DOHH2 (cell line): ENCODE data around the gene STAM.
A peak's percentile ranks its signal among the peaks of the same experiment; 100 is the strongest.

Source experiments
- H3F3A ChIP-seq: fragments of 200-600 bp; sonication (generic), shearing (Covaris generic); 2 replicates; pipeline ENCODE4 v1.6.0; 2016; ENCODE audit warnings: antibody characterized with exemption, mild to moderate bottlenecking; ENCODE audit not compliant: control insufficient read depth, insufficient read depth
- H3K27ac ChIP-seq: fragments of 200-600 bp; sonication (generic); 2 replicates; pipeline ENCODE4 v1.5.1; 2014; ENCODE audit warnings: low read depth, mild to moderate bottlenecking, low read length, moderate library complexity
- H3K27me3 ChIP-seq: fragments of 200-600 bp; sonication (generic); 2 replicates; pipeline ENCODE4 v1.6.1; 2014; ENCODE audit warnings: mild to moderate bottlenecking, low read length, mixed read lengths; ENCODE audit not compliant: control insufficient read depth
- H3K36me3 ChIP-seq: fragments of 200-600 bp; sonication (generic); 2 replicates; pipeline ENCODE4 v1.6.1; 2014; ENCODE audit warnings: mild to moderate bottlenecking, low read length, moderate library complexity, mixed read lengths; ENCODE audit not compliant: control insufficient read depth
- H3K4me1 ChIP-seq: fragments of 200-600 bp; sonication (generic); 2 replicates; pipeline ENCODE4 v1.6.1; 2014; ENCODE audit warnings: mild to moderate bottlenecking, low read length, mixed read lengths; ENCODE audit not compliant: control insufficient read depth
- H3K4me2 ChIP-seq: fragments of 200-600 bp; sonication (generic); 2 replicates; pipeline ENCODE4 v1.6.0; 2014; ENCODE audit warnings: mild to moderate bottlenecking, low read length, moderate library complexity
- H3K4me3 ChIP-seq: fragments of 200-600 bp; sonication (generic); 2 replicates; pipeline ENCODE4 v1.5.1; 2014; ENCODE audit warnings: mild to moderate bottlenecking, low read length, mixed read lengths
- H3K79me2 ChIP-seq: fragments of 200-600 bp; sonication (generic); 2 replicates; pipeline ENCODE4 v1.6.1; 2014; ENCODE audit warnings: mild to moderate bottlenecking, low read length, mixed read lengths; ENCODE audit not compliant: control insufficient read depth
- H3K9me2 ChIP-seq: fragments of 200-600 bp; sonication (generic); replicated peaks from 2 replicates; pipeline ENCODE4 v1.6.1; 2014; ENCODE audit warnings: mild to moderate bottlenecking, low read length, mixed read lengths; ENCODE audit not compliant: control insufficient read depth
- H3K9me3 ChIP-seq: fragments of 200-600 bp; sonication (generic); 2 replicates; pipeline ENCODE4 v1.6.1; 2014; ENCODE audit warnings: antibody characterized with exemption, low read length, mixed read lengths; ENCODE audit not compliant: control insufficient read depth, insufficient read depth
- H4K20me1 ChIP-seq: fragments of 200-600 bp; sonication (generic); 2 replicates; pipeline ENCODE4 v1.6.0; 2014; ENCODE audit warnings: low read depth, mild to moderate bottlenecking, antibody characterized with exemption, low read length, moderate library complexity; ENCODE audit not compliant: control insufficient read depth, insufficient read depth
- CTCF ChIP-seq: fragments of 200-600 bp; sonication (generic); IDR thresholded peaks from one replicate; pipeline ENCODE4 v1.5.1; 2014; ENCODE audit warnings: antibody characterized with exemption, mild to moderate bottlenecking, low read depth, low read length; ENCODE audit not compliant: poor library complexity, severe bottlenecking
- EZH2phosphoT487 ChIP-seq: fragments of 200-600 bp; sonication (generic); IDR thresholded peaks from 2 replicates; pipeline ENCODE4 v1.6.1; 2017; ENCODE audit warnings: borderline replicate concordance, mild to moderate bottlenecking, antibody characterized with exemption, low read length, moderate library complexity, mixed read lengths

STAM gene

GRCh38 chr10:17617031-17617911 lies 26.7 kb upstream of the STAM start, which contains the start of gene HACD1:
HACD1 (minus strand) TSS chr10:17617374; CDS start chr10:17617339, 35 bp downstream.
- Histone ChIP-seq H3K27me3 (peaks cover 12% of the 10 kb centered on the region), H3K9me3 (no peaks in the 10 kb centered on the region), H4K20me1 (no peaks in the 10 kb centered on the region), H3K9me2 (no peaks in the 10 kb centered on the region), H3F3A (no peaks in the 10 kb centered on the region), H3K4me1 (peaks cover 5% of the 10 kb centered on the region), H3K4me3 (peak within 1 kb of the TSS; percentile 62), H3K4me2 (peak within 1 kb of the TSS; percentile 76), H3K79me2 (no peaks in the 10 kb centered on the region), H3K27ac (no peak within 1 kb of the TSS), H3K36me3 (no peaks in the 10 kb centered on the region)
- TF ChIP-seq EZH2phosphoT487: no peak
- TF ChIP-seq CTCF: no peak

GRCh38 chr10:17622061-17622460 lies 21.9 kb upstream of the STAM start:
- TF ChIP-seq CTCF (no peak), EZH2phosphoT487 (no peak)
- Histone ChIP-seq H3K27ac (no peak overlapping the region), H3K79me2 (no peaks in the 10 kb centered on the region), H3K4me2 (no peak overlapping the region), H3K4me1 (peaks cover 8% of the 10 kb centered on the region), H3F3A (no peaks in the 10 kb centered on the region), H3K9me3 (no peaks in the 10 kb centered on the region), H3K27me3 (peaks cover 12% of the 10 kb centered on the region), H3K4me3 (no peak overlapping the region), H4K20me1 (no peaks in the 10 kb centered on the region), H3K9me2 (no peaks in the 10 kb centered on the region), H3K36me3 (no peaks in the 10 kb centered on the region)

GRCh38 chr10:17624996-17625395 lies 19.0 kb upstream of the STAM start:
- Histone ChIP-seq H3K9me2 (no peaks in the 10 kb centered on the region), H3K4me3 (no peak overlapping the region), H3K4me2 (no peak overlapping the region), H3K9me3 (no peaks in the 10 kb centered on the region), H4K20me1 (no peaks in the 10 kb centered on the region), H3K27me3 (no peaks in the 10 kb centered on the region), H3K27ac (no peak overlapping the region), H3K36me3 (no peaks in the 10 kb centered on the region), H3F3A (no peaks in the 10 kb centered on the region), H3K79me2 (no peaks in the 10 kb centered on the region), H3K4me1 (peaks cover 3% of the 10 kb centered on the region; the same call in 1 of the 2 replicates)
- TF ChIP-seq CTCF (no peak), EZH2phosphoT487 (no peak)
